Islet of Langerhans (tissue), 1 donor: ENCODE data around the gene COL9A1.
A peak's percentile ranks its signal among the peaks of the same experiment; 100 is the strongest.
"Not testable (repeated sequence)": the region's sequence is repeated elsewhere in the genome, so short reads cannot be mapped to it uniquely, and the experiment has no call there.

Source experiments
- FAIRE-seq: peaks from one replicate; lab custom pipeline; 2011; peaks lifted over from hg19 to GRCh38; lab: Jason Lieb, UNC

Gene COL9A1

DNA sequence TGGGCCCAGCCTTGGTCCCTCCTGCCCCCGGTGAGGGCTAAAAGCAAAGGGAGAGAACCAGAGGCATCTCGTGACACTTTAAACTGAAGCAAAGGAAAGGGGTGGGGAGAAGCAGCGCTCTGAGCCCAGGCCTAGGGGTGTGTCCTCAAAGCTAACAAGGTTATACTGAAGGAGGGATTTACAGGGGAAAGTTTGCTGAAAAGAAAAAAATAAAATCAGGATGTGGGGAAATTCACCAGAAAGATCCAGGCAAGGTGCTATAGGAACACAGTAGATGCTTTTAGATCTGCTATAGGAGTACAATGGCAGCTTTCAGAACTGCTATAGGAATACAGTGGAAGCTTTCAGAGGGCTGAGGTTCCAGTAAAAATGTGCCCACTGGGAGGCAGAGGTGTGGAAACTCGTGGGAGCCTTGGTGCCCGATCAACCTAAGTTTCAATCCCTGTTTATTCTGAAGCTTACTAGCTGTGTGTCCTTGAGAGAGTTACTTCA is at the start of gene COL9A1:
Gene COL9A1 (minus strand): TSS at position 51 of the 492 bp plus-strand sequence. CDS start 160 bp downstream, outside the sequence.
- no peak for FAIRE-seq

DNA sequence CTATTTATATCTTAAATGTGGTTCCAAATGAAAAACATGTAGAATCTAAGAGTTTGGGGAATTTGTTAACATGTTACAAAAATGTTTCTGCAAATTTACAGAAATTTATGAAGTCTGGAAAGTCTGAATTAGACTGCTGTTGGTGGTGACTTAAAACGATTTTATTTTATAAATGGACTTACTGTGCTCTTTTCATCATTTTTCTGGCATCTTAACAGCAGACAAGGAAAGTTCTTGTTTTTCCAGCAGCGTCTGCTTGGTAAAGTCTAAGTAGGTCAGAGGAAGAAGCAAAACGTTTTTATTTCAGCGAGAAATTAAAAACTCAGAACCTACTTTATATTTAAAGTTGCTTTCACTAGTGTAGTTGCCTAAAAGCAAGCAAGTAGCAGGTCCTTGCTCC is 48.6 kb upstream of the COL9A1 start:
- no peak for FAIRE-seq

- FAIRE-seq: no peak
Observed at GRCh38 chr6:70345619-70346018, 42.7 kb upstream of the COL9A1 start.

GRCh38 chr6:70343313-70343712 is 40.4 kb upstream of the COL9A1 start:
- FAIRE-seq: no peak

GRCh38 chr6:70339810-70340209 is 36.9 kb upstream of the COL9A1 start:
- FAIRE-seq: not testable (repeated sequence)

- FAIRE-seq: no peak
Observed at GRCh38 chr6:70338775-70339174, 35.9 kb upstream of the COL9A1 start.

- FAIRE-seq: no peak
Observed at GRCh38 chr6:70337743-70338105, 34.8 kb upstream of the COL9A1 start.

DNA sequence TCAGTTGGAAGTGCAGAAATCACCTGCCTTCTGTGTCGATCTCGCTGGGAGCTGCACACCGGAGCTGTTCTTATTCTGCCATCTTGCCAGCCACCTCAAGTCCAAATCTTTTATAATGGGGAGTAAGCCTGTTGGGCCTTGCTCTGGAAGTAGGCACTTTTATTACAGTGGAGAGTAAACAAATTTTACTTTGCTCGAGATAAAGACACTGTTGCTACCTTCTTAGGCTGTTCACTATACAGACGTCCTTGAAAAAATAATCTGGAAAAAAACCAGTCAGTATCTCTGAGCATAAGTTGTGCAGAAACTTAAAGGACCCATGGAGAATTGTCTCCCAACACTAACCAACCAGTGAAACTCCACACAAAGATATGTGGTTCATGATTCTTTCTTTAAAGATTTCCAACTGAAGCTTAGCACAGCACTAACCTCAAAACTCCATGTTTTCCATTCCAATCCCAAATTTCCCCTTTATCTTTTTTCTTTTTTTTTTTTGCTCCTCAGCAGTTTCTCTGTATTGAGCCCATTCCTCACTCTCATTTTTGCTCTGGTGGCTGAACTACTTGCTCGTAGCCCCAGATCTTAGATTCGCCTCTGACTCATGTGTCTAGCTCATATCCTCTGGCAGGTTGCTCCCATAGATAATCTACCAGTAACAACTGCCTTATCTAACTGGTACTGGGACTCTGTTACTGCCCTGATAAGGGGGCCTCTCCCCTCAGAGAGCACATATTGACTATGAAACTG is 34.3 kb upstream of the COL9A1 start:
- FAIRE-seq: no peak

DNA sequence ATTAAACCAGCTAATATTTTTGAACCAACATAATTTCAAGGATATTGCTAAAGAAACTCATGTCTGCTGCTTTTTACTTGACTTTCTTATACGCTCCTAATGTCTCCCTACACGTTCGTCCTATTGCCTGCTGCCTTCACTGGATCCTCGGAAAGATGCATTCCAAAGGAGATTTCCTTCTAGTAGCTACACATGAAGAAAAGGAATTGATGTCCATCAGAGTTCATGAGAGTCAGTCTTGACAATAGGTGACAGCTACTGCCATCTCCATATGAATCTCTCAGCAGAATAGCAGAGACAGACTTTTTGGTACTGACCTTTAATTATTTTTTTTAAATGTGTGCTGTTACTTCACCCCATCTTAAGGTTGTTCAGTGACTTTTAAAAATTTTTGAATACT is 24.2 kb upstream of the COL9A1 start:
- no peak for FAIRE-seq

DNA sequence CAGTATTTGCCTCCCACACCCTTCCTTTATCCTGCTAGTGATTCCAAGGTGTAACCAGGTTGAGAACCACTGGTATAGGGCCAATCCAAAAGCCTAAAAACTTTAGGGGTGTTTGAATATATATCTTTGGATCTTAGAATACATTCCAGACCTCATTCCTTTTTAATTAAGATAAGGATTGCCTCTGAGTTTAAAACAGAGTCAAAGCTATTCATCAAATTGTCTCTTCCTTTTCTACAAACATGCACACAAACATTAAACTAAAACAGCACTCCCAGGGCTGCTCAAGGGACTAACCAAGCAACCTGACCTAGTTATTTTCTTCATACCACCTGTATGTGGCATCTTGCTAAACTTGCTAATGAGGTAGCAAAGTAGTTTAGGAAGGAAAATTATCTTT is 22.1 kb upstream of the COL9A1 start:
- no peak for FAIRE-seq

DNA sequence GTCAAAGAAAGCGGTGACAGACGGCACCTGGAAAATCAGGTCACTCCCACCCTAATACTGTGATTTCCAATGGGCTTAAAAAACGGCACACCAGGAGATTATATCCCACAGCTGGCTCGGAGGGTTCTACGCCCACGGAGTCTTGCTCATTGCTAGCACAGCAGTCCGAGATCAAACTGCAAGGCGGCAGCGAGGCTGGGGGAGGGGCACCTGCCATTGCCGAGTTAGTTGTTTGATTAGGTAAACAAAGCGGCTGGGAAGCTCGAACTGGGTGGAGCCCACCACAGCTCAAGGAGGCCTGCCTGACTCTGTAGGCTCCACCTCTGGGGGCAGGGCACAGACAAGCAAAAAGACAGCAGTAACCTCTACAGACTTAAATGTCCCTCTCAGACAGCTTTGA is 14.9 kb upstream of the COL9A1 start:
- FAIRE-seq: not testable (repeated sequence)

GRCh38 chr6:70315079-70315751 is 12.3 kb upstream of the COL9A1 start:
- no peak for FAIRE-seq

- FAIRE-seq: no peak
Observed at GRCh38 chr6:70314296-70314695, 11.4 kb upstream of the COL9A1 start.

GRCh38 chr6:70312165-70312745 is 9.4 kb upstream of the COL9A1 start:
- no peak for FAIRE-seq

DNA sequence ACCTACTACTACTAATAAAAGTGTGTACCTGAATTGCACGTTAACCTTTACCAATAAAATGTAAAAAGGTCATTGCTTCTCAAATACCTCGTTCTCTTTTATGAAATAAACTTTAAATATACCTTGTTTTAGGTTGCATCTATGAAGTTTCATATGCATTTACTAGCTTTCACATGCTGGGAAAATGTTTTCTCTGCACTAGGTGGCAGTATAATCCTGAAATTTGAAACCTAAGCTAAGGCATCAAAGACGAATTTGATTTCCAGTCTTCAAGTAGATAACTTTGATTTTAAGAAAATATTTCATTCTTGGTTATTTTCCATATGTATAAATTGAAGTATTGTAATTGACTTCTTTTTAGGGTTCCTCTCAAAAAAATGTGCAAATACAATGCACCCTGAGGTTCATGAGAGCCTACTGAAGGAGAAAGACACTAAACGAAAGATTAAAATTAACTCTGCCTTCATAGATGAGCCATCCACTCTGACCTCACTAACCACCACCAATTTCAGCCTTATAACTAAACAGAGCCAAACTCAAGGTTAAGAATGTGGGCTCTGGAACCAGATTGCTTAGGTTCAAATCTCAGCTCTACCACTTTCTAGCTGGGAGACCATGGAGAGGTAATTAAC is 7.3 kb upstream of the COL9A1 start:
- peak; percentile 99 for FAIRE-seq

- no peak for FAIRE-seq
Observed at GRCh38 chr6:70309243-70309642, 6.4 kb upstream of the COL9A1 start.

DNA sequence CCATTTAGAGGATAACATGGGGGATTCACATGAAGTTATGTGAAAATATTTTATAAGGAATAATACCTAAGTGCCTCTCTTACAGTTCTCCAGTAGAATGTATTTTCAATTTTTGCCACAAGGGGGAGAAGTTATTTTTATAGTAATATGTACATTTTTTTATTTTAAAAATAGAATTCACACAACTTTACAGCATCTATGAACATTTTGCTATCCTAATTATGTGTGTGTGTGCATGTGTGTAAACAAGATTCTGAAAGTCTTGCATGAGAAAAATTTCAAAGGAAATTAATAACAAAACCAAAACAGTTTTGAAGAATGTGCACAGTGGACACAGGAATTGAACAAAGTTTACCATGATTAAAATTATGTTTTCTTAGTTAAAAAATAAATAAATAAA is 5.3 kb upstream of the COL9A1 start:
- peak; percentile 100 for FAIRE-seq

DNA sequence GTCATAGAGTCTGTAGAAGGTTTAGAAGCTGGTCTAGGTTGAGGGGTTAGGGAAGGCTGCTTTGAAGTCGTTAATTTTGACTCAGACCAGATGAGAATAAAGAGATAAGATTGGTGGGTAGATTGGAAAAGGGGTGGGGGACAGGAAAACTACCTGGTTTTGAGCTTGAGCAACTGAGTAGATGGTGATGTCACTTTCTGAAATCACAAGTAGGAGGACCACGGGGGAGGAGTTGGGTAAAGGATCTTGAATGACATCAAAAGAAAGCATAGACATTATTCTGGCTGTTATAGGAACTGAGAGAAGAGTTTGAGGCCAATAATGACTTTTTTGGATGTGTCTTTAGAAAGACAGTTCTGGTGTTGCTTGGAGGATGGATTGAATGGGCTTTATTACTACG is 4.1 kb upstream of the COL9A1 start:
- no peak for FAIRE-seq

GRCh38 chr6:70304616-70305015 is 1.7 kb upstream of the COL9A1 start:
- FAIRE-seq: no peak

DNA sequence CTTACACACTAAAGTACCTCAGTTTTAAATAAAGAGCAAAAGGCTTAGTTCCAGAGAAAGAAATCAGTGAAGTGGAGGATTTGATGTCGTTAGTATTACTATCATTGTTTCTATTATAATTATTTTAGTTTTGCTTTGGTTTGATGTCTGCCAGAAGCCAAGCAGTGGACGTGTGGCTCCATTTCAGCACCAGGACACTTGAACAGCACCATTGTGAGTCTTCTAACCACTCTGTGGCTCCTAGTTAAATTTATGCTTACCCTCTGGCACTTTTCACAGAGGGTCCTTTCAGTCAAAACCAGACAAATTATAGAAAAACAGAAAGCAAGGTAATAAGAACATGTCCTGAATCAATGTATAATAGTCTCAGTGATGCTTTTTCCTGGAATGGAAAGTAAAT is 3.4 kb downstream of the COL9A1 start:
- no peak for FAIRE-seq

DNA sequence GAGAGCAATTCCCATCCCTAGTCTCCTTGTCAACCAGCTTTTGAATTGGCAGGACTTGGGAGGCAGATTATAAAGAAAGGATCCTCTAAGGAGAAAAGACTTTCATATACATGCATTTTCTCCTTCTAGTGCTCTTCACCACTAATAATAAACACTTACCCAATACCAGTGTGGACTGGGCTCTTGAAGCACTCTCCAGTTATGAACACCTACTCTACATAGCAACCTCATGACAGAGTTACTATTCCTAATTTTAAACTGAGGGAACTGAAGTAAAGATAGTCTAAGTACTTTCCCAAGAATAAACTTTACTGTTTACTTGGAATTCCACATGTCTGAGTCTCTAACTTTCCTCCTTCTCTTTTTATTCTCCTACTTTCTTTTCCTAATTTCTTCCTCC is 4.8 kb downstream of the COL9A1 start:
- FAIRE-seq: no peak

GRCh38 chr6:70292193-70292592 is 10.7 kb downstream of the COL9A1 start:
- FAIRE-seq: no peak

- FAIRE-seq: no peak
Observed at GRCh38 chr6:70289299-70289698, 13.6 kb downstream of the COL9A1 start.
